ENCODE results near the gene NFE2L2.

The NFE2L2 gene

DNA sequence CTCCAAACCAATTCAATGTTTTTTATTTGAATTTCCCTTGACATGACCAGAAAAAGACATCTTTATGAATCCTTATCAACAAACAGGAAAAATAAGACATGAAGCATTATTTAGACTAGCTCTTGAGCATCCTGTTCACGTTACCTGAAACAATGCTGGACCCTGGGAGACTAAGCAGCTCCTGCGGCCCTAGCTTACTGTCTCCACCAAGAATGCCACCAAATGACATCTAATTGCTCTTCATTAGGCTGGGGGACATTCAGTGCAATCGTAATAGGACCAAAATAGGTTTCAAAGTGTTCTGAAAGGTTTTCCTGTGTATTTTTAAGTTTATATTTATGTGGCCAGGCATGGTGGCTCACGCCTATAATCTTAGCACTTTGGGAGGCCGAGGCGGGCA is 25.5 kb downstream of the NFE2L2 start:
- Histone ChIP-seq H3K27ac (ENCODE audit: low read depth, low read length) (no peak overlapping the region), H3K36me3 (ENCODE audit: low read length) (no peaks in the 10 kb centered on the region), H2AFZ (ENCODE audit: low read depth, low read length, severe bottlenecking) (no peak overlapping the region), H3K9me3 (ENCODE audit: insufficient read depth, low read length) (no peaks in the 10 kb centered on the region), H3F3A (ENCODE audit: insufficient read depth) (peaks cover 17% of the 10 kb centered on the region; the same call in 1 of the 2 replicates), H3K9me2 (replicated peaks; ENCODE audit: insufficient read depth, low read length) (no peaks in the 10 kb centered on the region), H3K27me3 (ENCODE audit: low read length) (no peaks in the 10 kb centered on the region), H3K4me3 (ENCODE audit: insufficient read depth, low read length, poor library complexity, severe bottlenecking) (no peak overlapping the region), H3K4me2 (ENCODE audit: low read depth, low read length, poor library complexity, severe bottlenecking) (no peak overlapping the region), H4K20me1 (ENCODE audit: low read depth, low read length) (peaks cover 48% of the 10 kb centered on the region), H3K9ac (ENCODE audit: low read length) (no peak overlapping the region), H3K79me2 (ENCODE audit: insufficient read depth, low read length) (peaks cover 98% of the 10 kb centered on the region)
- TF ChIP-seq, protein P1, sequence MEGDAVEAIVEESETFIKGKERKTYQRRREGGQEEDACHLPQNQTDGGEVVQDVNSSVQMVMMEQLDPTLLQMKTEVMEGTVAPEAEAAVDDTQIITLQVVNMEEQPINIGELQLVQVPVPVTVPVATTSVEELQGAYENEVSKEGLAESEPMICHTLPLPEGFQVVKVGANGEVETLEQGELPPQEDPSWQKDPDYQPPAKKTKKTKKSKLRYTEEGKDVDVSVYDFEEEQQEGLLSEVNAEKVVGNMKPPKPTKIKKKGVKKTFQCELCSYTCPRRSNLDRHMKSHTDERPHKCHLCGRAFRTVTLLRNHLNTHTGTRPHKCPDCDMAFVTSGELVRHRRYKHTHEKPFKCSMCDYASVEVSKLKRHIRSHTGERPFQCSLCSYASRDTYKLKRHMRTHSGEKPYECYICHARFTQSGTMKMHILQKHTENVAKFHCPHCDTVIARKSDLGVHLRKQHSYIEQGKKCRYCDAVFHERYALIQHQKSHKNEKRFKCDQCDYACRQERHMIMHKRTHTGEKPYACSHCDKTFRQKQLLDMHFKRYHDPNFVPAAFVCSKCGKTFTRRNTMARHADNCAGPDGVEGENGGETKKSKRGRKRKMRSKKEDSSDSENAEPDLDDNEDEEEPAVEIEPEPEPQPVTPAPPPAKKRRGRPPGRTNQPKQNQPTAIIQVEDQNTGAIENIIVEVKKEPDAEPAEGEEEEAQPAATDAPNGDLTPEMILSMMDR (IDR thresholded peaks at IDR 0.05; ENCODE audit: insufficient read depth, low read length, poor library complexity, severe bottlenecking) = no peak

DNA sequence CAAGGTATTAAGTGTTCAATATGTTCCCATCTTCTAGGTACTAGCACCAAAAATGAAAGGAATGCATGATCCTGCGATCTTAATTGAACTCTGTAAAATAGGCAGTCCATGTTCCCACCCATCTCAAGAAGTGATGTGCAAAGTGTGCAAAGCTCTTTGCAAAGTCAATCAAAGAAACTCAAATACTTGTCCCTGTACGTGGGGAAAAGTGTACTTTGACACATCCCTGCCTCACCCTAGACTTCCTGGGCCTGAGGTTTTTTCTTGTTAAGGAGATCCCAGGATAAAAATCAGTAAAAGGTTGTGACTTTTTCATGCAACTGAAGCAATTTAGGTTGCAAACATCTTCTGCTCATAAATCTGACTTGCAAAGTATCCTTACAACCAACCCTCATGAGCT is 26.6 kb downstream of the NFE2L2 start:
- Histone ChIP-seq H3K9me3 (ENCODE audit: insufficient read depth, low read length) (no peaks in the 10 kb centered on the region), H3K79me2 (ENCODE audit: insufficient read depth, low read length) (peaks cover 88% of the 10 kb centered on the region), H3F3A (ENCODE audit: insufficient read depth) (peaks cover 17% of the 10 kb centered on the region; the same call in 1 of the 2 replicates), H3K9me2 (replicated peaks; ENCODE audit: insufficient read depth, low read length) (no peaks in the 10 kb centered on the region), H3K4me3 (ENCODE audit: insufficient read depth, low read length, poor library complexity, severe bottlenecking) (no peak overlapping the region), H3K27me3 (ENCODE audit: low read length) (no peaks in the 10 kb centered on the region), H3K27ac (ENCODE audit: low read depth, low read length) (no peak overlapping the region), H3K9ac (ENCODE audit: low read length) (no peak overlapping the region), H3K36me3 (ENCODE audit: low read length) (peaks cover 3% of the 10 kb centered on the region; the same call in 1 of the 2 replicates), H4K20me1 (ENCODE audit: low read depth, low read length) (peaks cover 43% of the 10 kb centered on the region; the same call in 1 of the 2 replicates), H2AFZ (ENCODE audit: low read depth, low read length, severe bottlenecking) (no peak overlapping the region), H3K4me2 (ENCODE audit: low read depth, low read length, poor library complexity, severe bottlenecking) (no peak overlapping the region)
- no peak for TF ChIP-seq EZH2phosphoT487 (conservative IDR thresholded peaks at IDR 0.05; ENCODE audit: low read length)
- TF ChIP-seq, protein P1 (IDR thresholded peaks at IDR 0.05; ENCODE audit: insufficient read depth, low read length, poor library complexity, severe bottlenecking) = no peak

- no peak overlapping the region for H3K9ac ChIP-seq (ENCODE audit: low read length)
- peaks cover 27% of the 10 kb centered on the region; the same call in 1 of the 2 replicates for H4K20me1 ChIP-seq (ENCODE audit: low read depth, low read length)
- H3K4me3 ChIP-seq (ENCODE audit: insufficient read depth, low read length, poor library complexity, severe bottlenecking) = no peak overlapping the region
- H3K27ac ChIP-seq (ENCODE audit: low read depth, low read length) = no peak overlapping the region
- no peaks in the 10 kb centered on the region for H3K9me3 ChIP-seq (ENCODE audit: insufficient read depth, low read length)
- H3K9me2 ChIP-seq (replicated peaks; ENCODE audit: insufficient read depth, low read length) = no peaks in the 10 kb centered on the region
- no peak overlapping the region for H3K4me2 ChIP-seq (ENCODE audit: low read depth, low read length, poor library complexity, severe bottlenecking)
- H3F3A ChIP-seq (ENCODE audit: insufficient read depth) = peaks cover 21% of the 10 kb centered on the region
- peaks cover 23% of the 10 kb centered on the region for H3K36me3 ChIP-seq (ENCODE audit: low read length)
- TF ChIP-seq EZH2phosphoT487 (conservative IDR thresholded peaks at IDR 0.05; ENCODE audit: low read length) = no peak
- TF ChIP-seq, protein P1 (IDR thresholded peaks at IDR 0.05; ENCODE audit: insufficient read depth, low read length, poor library complexity, severe bottlenecking) = no peak
- H3K27me3 ChIP-seq (ENCODE audit: low read length) = no peaks in the 10 kb centered on the region
- H3K79me2 ChIP-seq (ENCODE audit: insufficient read depth, low read length) = peaks cover 68% of the 10 kb centered on the region
- H2AFZ ChIP-seq (ENCODE audit: low read depth, low read length, severe bottlenecking) = no peak overlapping the region
Observed at GRCh38 chr2:177235855-177236437, 28.6 kb downstream of the NFE2L2 start.

Data from SU-DHL-6 (cell line).